Heart left ventricle (tissue), 16 donors: ENCODE results near the gene TMEM169. TPM values are rescaled to one million over a fixed set of nuclear protein-coding genes. Genes with fewer than 3 reads are reported as not detected.
"Not testable (repeated sequence)": the region's sequence is repeated elsewhere in the genome, so short reads cannot be mapped to it uniquely, and the experiment has no call there.

Experiments
- ATAC-seq, 4 donors: fragments of 200-7000 bp; cut with Tn5 transposase; one replicate each; pipeline ENCODE4 v1.9.1; 2020 to 2022; ENCODE audit warnings: moderate library complexity in 4 of 4, mild to moderate bottlenecking in 3 of 4, moderate number of reproducible peaks in 1 of 4
- DNase-seq, 5 donors: peaks; one replicate each; pipeline ENCODE4 v3.0.0-alpha.2; 2020
- H3K27ac ChIP-seq, 12 donors: fragments of 200-600 bp; sonication (generic) in 4 of 12; one replicate each; pipeline versions ENCODE4 v1.5.0 to v1.8.0; 2016 to 2022; ENCODE audit warnings: mild to moderate bottlenecking in 2 of 12
- H3K27me3 ChIP-seq, 9 donors: fragments of 200-600 bp; sonication (generic) in 2 of 9; one replicate each; pipeline versions ENCODE4 v1.5.1 to v1.8.0; 2016 to 2022; ENCODE audit warnings: mild to moderate bottlenecking in 3 of 9
- H3K36me3 ChIP-seq, 9 donors: fragments of 200-600 bp; sonication (generic) in 2 of 9; one replicate each; pipeline versions ENCODE4 v1.5.0 to v1.8.0; 2018 to 2022; ENCODE audit warnings: mild to moderate bottlenecking in 2 of 9
- H3K4me1 ChIP-seq, 12 donors: fragments of 200-600 bp; sonication (generic) in 4 of 12; one replicate each; pipeline versions ENCODE4 v1.5.0 to v1.8.0; 2016 to 2022; ENCODE audit warnings: mild to moderate bottlenecking in 3 of 12
- H3K4me3 ChIP-seq, 12 donors: fragments of 200-600 bp; sonication (generic) in 4 of 12; one replicate each; pipeline versions ENCODE4 v1.5.0 to v1.8.0; 2017 to 2022; ENCODE audit warnings: mild to moderate bottlenecking in 9 of 12, moderate library complexity in 4 of 12
- H3K9me3 ChIP-seq, 12 donors: fragments of 200-600 bp; sonication (generic) in 4 of 12; one replicate each; pipeline versions ENCODE4 v1.5.0 to v1.8.0; 2016 to 2022; ENCODE audit warnings: mild to moderate bottlenecking in 1 of 12
- CTCF ChIP-seq, 12 donors: fragments of 200-600 bp; sonication (generic) in 4 of 12; IDR thresholded peaks; one replicate each; pipeline versions ENCODE4 v1.5.0 to v1.8.0; 2018 to 2022; ENCODE audit warnings: antibody characterized with exemption in 12 of 12, mild to moderate bottlenecking in 5 of 12
- POLR2A ChIP-seq, 2 donors: fragments of 450-650 bp; IDR thresholded peaks; one replicate each; pipeline ENCODE4 v1.6.1; 2017; ENCODE audit warnings: antibody characterized with exemption in 2 of 2, mild to moderate bottlenecking in 2 of 2, moderate library complexity in 2 of 2
- WGBS, 4 donors: extraction: QIAGEN DNeasy Blood & Tissue Kit in 2 of 4; methylation state at CpG; one replicate each; pipeline versions ENCODE4 v1.1.5 to v1.1.7; 2013 to 2018; 5-methylcytosine and 5-hydroxymethylcytosine counted together
- intact Hi-C, 10 donors: fragments of 100-400 bp; cut with DNase I; formaldehyde crosslinking; loops; one replicate each; pipeline versions ENCODE4 v1.11.1 to v1.14.2; 2022
- polyA plus RNA-seq, 2 donors: library from polyadenylated mRNA; stranded (reverse); fragments of 200-250 nt; gene quantifications; one replicate each; pipeline ENCODE4 v1.2.3, GENCODE V29; 2013
- total RNA-seq, 9 donors: library from RNA; depleted of rRNA in 2 of 9; stranded (reverse); fragments of >200 nt in 2 of 9; fragmentation: NEBNext Ultra II Directional in 3 of 9; extraction: Animal tissue kit (Norgen Biotek cat#: 25700) in 3 of 9; gene quantifications; one replicate each; pipeline versions ENCODE4 v1.1.0 to v1.2.4, GENCODE V29; 2016 to 2023
- donor health status: ischemic (EF 13 %, LVEDD 7.1; RV severe dilation, severe dysfunction).
- donor health status: healthy with polysubstance abuse.
- donor health status: DM: no; HTN: yes; CAD: no.
- donor health status: DM: no; HTN: no; CAD: no.
- donor health status: ischemic (EF 25% LVEDD 6.9; RV normal size, moderate dysfunction).
- donor health status: ischemic (EF 25% LVEDD 5.7; RV mildly dilated, moderate dysfunction).
- donor health status: healthy.
- donor health status: DM: yes; HTN: yes; CAD: no.
- donor health status: ischemic (EF 35%, LVEDD 5.7; RV mildly dilated, moderate dysfunction).
- donor health status: nonischemic (EF 11% LVEDD 7.7; RV severe dilation, severe dysfunction).
- donor health status: DM: yes; HTN: yes; CAD: no.
- donor health status: PGD.
- donor health status: ischemic (EF 29% LVEDD 5.4; RV normal size, mild dysfunction).
- donor health status: nonischemic (EF 23%, LVEDD 6.1; RV moderate dilation, normal function).

Gene TMEM169
- total and polyA plus RNA-seq, 11 donors: 0.15 to 1.5 (median 0.32) TPM

DNA sequence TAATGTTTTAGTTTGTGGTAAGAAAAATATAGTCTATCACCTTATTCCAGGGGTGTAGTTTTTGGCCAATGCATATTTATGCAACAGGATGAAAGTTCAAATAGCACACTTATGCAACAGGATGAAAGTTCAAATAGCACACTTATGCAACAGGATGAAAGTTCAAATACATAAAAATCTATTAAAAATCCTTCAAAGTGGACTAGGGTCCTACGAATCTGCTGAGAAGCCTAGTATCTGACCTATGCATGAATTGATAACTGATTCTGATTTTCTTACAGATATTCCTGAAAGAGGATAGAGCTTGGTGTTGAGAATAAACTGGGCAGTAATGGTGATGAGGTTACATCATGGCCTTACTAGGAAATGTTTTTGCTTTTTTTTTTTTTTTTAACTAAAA, 2.9 kb upstream of the TMEM169 start:
- TF ChIP-seq CTCF (IDR thresholded peaks at IDR 0.05): no peak
- no peak for TF ChIP-seq POLR2A (IDR thresholded peaks at IDR 0.05)
- H3K4me1 ChIP-seq: peaks cover 0 to 23% (median 4%) of the 10 kb centered on the region in 12 donors
- WGBS, 4 donors: 73 to 86% (median 80%) methylated on average over 1 of the region's 1 CpG
- ATAC-seq (no peak), DNase-seq (no peak)
- H3K27me3 ChIP-seq: no peaks in the 10 kb centered on the region
- H3K27ac ChIP-seq: no peak overlapping the region
- intact Hi-C loops: no loop called here
- H3K4me3 ChIP-seq: no peak overlapping the region
- no peaks in the 10 kb centered on the region for H3K9me3 ChIP-seq
- peaks cover 0 to 5% (median 0%) of the 10 kb centered on the region in 9 donors for H3K36me3 ChIP-seq

DNA sequence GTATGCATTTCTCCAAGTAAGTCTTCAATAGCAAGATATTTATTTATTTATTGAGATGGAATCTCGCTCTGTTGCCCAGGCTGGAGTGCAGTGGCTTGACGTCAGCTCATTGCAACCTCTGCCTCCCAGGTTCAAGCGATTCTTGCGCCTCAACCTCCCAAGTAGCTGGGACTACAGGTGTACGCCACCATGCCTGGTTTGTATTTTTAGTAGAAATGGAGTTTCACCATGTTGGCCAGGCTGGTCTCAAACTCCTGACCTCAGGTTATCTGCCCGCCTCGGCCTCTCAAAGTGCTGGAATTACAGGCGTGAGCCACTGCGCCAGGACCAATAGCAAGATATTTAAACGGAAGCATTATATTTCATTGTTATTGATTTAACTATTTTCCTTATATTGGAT, 1.7 kb upstream of the TMEM169 start:
- not testable (repeated sequence) for H3K4me3 ChIP-seq
- 95 to 99% (median 98%) methylated on average over 10 of the region's 10 CpGs for WGBS, 4 donors

DNA sequence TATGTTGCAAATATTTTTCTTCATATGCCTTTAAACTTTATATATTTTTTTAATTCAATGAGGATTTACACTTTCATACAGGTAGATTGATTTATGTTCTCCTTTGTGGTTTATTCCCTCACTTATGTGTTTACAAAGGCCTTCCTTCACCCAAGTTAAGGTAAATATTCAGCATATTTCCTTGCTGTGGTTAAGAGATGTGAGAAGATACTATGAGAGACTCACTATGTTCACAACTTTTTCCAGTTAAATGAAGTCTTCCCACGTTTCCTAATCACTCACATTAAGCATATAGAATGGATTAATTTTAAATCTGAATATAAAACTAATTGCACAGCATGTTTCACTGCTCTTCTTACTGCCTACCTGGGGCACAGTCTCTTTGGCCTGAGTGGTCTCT, 707 bp upstream of the TMEM169 start:
- no peaks in the 10 kb centered on the region for H3K36me3 ChIP-seq
- DNase-seq: no peak
- 33 to 52% (median 38%) methylated on average over 1 of the region's 1 CpG for WGBS, 4 donors
- H3K4me1 ChIP-seq: peaks cover 0 to 28% (median 4%) of the 10 kb centered on the region in 12 donors
- peak overlapping the region; percentile 41 to 80 (median 66) for H3K4me3 ChIP-seq
- peak overlapping the region in 3 of 12 donors; percentile 18 to 26 (median 20) for H3K27ac ChIP-seq
- TF ChIP-seq CTCF (IDR thresholded peaks at IDR 0.05) (no peak), POLR2A (IDR thresholded peaks at IDR 0.05) (no peak)
- H3K27me3 ChIP-seq: no peaks in the 10 kb centered on the region
- no peak for ATAC-seq
- no peaks in the 10 kb centered on the region for H3K9me3 ChIP-seq
- intact Hi-C loops: loop anchor here in 1 of 10 donors (1.0 kb wide), 1 partner anchor 28 kb away; the partner anchor contains the start of gene XRCC5

More for the DNA sequence above, 1.7 kb upstream of the TMEM169 start:
- DNase-seq, ATAC-seq, H3K27ac ChIP-seq, intact Hi-C loops, H3K9me3 ChIP-seq, H3K36me3 ChIP-seq, H3K27me3 ChIP-seq: not testable (repeated sequence)
- H3K4me1 ChIP-seq: peaks cover 0 to 28% (median 4%) of the 10 kb centered on the region in 12 donors

GRCh38 chr2:216082117-216082711, 495 bp downstream of the TMEM169 start:
- Histone ChIP-seq H3K27me3 (no peaks in the 10 kb centered on the region), H3K9me3 (no peaks in the 10 kb centered on the region), H3K36me3 (no peaks in the 10 kb centered on the region), H3K4me3 (peak overlapping the region; percentile 41 to 80 (median 66)), H3K27ac (peak overlapping the region in 5 of 12 donors; percentile 20 to 70 (median 32)), H3K4me1 (peaks cover 0 to 28% (median 4%) of the 10 kb centered on the region in 12 donors)
- TF ChIP-seq CTCF (IDR thresholded peaks at IDR 0.05) (no peak), POLR2A (IDR thresholded peaks at IDR 0.05) (no peak)
- 13 to 22% (median 19%) methylated on average over 22 of the region's 22 CpGs for WGBS, 4 donors
- intact Hi-C loops: no loop called here
- no peak for DNase-seq
- ATAC-seq: peak in 1 of 4 donors; percentile 41
